ENCODE results near the gene ZSWIM1. TPM values are rescaled to one million over a fixed set of nuclear protein-coding genes. Genes with fewer than 3 reads are reported as not detected.

ZSWIM1 gene
- total RNA-seq, 1 donor, result 10.1 TPM

Other genes starting within 250 kb of the ZSWIM1 start
- not detected for gene WFDC9, start 249.9 kb upstream of the ZSWIM1 start, total RNA-seq
- not detected for gene WFDC11, start 211.0 kb upstream of the ZSWIM1 start, total RNA-seq
- gene WFDC13, start 179.2 kb upstream of the ZSWIM1 start, total RNA-seq, result not detected
- not detected for gene WFDC10B, start 176.2 kb upstream of the ZSWIM1 start, total RNA-seq
- not detected for gene SPINT4, start 158.9 kb upstream of the ZSWIM1 start, total RNA-seq
- not detected for gene WFDC3, start 89.3 kb upstream of the ZSWIM1 start, total RNA-seq
- 4.4 TPM for gene DNTTIP1, start 89.3 kb upstream of the ZSWIM1 start, total RNA-seq
- 1.6 TPM for gene UBE2C, start 68.6 kb upstream of the ZSWIM1 start, total RNA-seq
- 0.73 TPM for gene TNNC2, start 53.9 kb upstream of the ZSWIM1 start, total RNA-seq
- gene SNX21, start 47.4 kb upstream of the ZSWIM1 start, total RNA-seq, result 5.7 TPM
- gene ACOT8, start 23.8 kb upstream of the ZSWIM1 start, total RNA-seq, result 13.9 TPM
- 0.63 TPM for gene ZSWIM3, start 23.6 kb upstream of the ZSWIM1 start, total RNA-seq
- 0.52 TPM for gene SPATA25, start 6.4 kb downstream of the ZSWIM1 start, total RNA-seq
- 1.9 TPM for gene NEURL2, start 10.0 kb downstream of the ZSWIM1 start, total RNA-seq
- gene CTSA, start 10.1 kb downstream of the ZSWIM1 start, total RNA-seq, result 111 TPM
- 1.4 TPM for gene PLTP, start 30.9 kb downstream of the ZSWIM1 start, total RNA-seq
- 48.0 TPM for gene PCIF1, start 53.5 kb downstream of the ZSWIM1 start, total RNA-seq
- 49.4 TPM for gene ZNF335, start 91.0 kb downstream of the ZSWIM1 start, total RNA-seq
- gene MMP9, start 127.7 kb downstream of the ZSWIM1 start, total RNA-seq, result 3.0 TPM
- 0.10 TPM for gene SLC12A5, start 148.0 kb downstream of the ZSWIM1 start, total RNA-seq
- 15.6 TPM for gene NCOA5, start 208.7 kb downstream of the ZSWIM1 start, total RNA-seq
- 10.2 TPM for gene CD40, start 237.1 kb downstream of the ZSWIM1 start, total RNA-seq

All from mononuclear cell (primary cell).